ENCODE results near the gene TEP1. TPM values are rescaled to one million over a fixed set of nuclear protein-coding genes. Genes with fewer than 3 reads are reported as not detected.

The TEP1 gene
- total RNA-seq, 2 experiments from 2014 or later = 14.3 to 17.4 TPM

GRCh38 chr14:20424851-20425250, 11.6 kb upstream of the TEP1 start:
- Mint-ChIP-seq H3K9me3 (no peaks in the 10 kb centered on the region), H3K4me1 (ENCODE audit: low read depth) (peaks cover 30% of the 10 kb centered on the region), H3K4me3 (no peak overlapping the region), H3K36me3 (ENCODE audit: low read depth) (no peaks in the 10 kb centered on the region), H3K27ac (no peak overlapping the region), H3K27me3 (no peaks in the 10 kb centered on the region)
- no peak overlapping the region for H3K27ac ChIP-seq (ENCODE audit: low read depth in 1 of 2, low read length in 2 of 2)
- CTCF ChIA-PET = interaction anchor here (0.7 to 2.7 kb wide), 2 partner anchors 9 to 11 kb away, joined by 3 to 8 read pairs; partner anchors contain the start of gene TEP1
- DNase-seq = no peak
- H3K9me3 ChIP-seq (ENCODE audit: control insufficient read depth in 1 of 2, insufficient read depth in 1 of 2, low read length in 2 of 2) = no peaks in the 10 kb centered on the region
- intact Hi-C loops (cut with DNase I, micrococcal nuclease) = no loop called here
- no peak for TF ChIP-seq CTCF (IDR thresholded peaks at IDR 0.05)
- POLR2A ChIA-PET = no interaction called here
- no peak overlapping the region for H3K4me3 ChIP-seq (ENCODE audit: low read length)
- H3K27me3 ChIP-seq (ENCODE audit: control insufficient read depth in 1 of 2, insufficient read depth in 2 of 2, low read length in 2 of 2) = no peaks in the 10 kb centered on the region
- no peak for ATAC-seq (ENCODE audit: poor library complexity)
- H3K4me1 ChIP-seq (ENCODE audit: insufficient read depth, low read length) = peaks cover 24% of the 10 kb centered on the region
- no peaks in the 10 kb centered on the region for H3K36me3 ChIP-seq (ENCODE audit: insufficient read depth, low read length)

- ATAC-seq (ENCODE audit: poor library complexity) (no peak), DNase-seq (no peak)
- no peak overlapping the region for H3K27ac Mint-ChIP-seq
- H3K27ac ChIP-seq (ENCODE audit: low read depth in 1 of 2, low read length in 2 of 2) = no peak overlapping the region
- H3K4me1 Mint-ChIP-seq (ENCODE audit: low read depth) = peaks cover 13% of the 10 kb centered on the region
- peaks cover 7% of the 10 kb centered on the region for H3K4me1 ChIP-seq (ENCODE audit: insufficient read depth, low read length)
- H3K9me3 ChIP-seq (ENCODE audit: control insufficient read depth in 1 of 2, insufficient read depth in 1 of 2, low read length in 2 of 2) = no peaks in the 10 kb centered on the region
- H3K27me3 ChIP-seq (ENCODE audit: control insufficient read depth in 1 of 2, insufficient read depth in 2 of 2, low read length in 2 of 2) = no peaks in the 10 kb centered on the region
- no peaks in the 10 kb centered on the region for H3K9me3 Mint-ChIP-seq
- H3K4me3 ChIP-seq (ENCODE audit: low read length) = no peak overlapping the region
- H3K27me3 Mint-ChIP-seq = no peaks in the 10 kb centered on the region
- H3K4me3 Mint-ChIP-seq = no peak overlapping the region
- H3K36me3 ChIP-seq (ENCODE audit: insufficient read depth, low read length) = no peaks in the 10 kb centered on the region
- POLR2A ChIA-PET = no interaction called here
- CTCF ChIA-PET = interaction anchor here (2.7 kb wide), 1 partner anchor 9 kb away, joined by 8 read pairs; the partner anchor contains the start of gene TEP1
- intact Hi-C loops (cut with DNase I, micrococcal nuclease) = no loop called here
- no peaks in the 10 kb centered on the region for H3K36me3 Mint-ChIP-seq (ENCODE audit: low read depth)
- no peak for TF ChIP-seq CTCF (IDR thresholded peaks at IDR 0.05)
Observed at GRCh38 chr14:20422886-20423285, 9.6 kb upstream of the TEP1 start.

- Mint-ChIP-seq H3K36me3 (ENCODE audit: low read depth) (no peaks in the 10 kb centered on the region), H3K4me3 (no peak overlapping the region), H3K27me3 (no peaks in the 10 kb centered on the region), H3K4me1 (ENCODE audit: low read depth) (peaks cover 5% of the 10 kb centered on the region), H3K27ac (no peak overlapping the region), H3K9me3 (no peaks in the 10 kb centered on the region)
- intact Hi-C loops (cut with DNase I, micrococcal nuclease) = no loop called here
- DNase-seq = no peak
- Histone ChIP-seq H3K4me3 (ENCODE audit: low read length) (no peak overlapping the region), H3K27ac (ENCODE audit: low read depth in 1 of 2, low read length in 2 of 2) (no peak overlapping the region), H3K36me3 (ENCODE audit: insufficient read depth, low read length) (no peaks in the 10 kb centered on the region), H3K9me3 (ENCODE audit: control insufficient read depth in 1 of 2, insufficient read depth in 1 of 2, low read length in 2 of 2) (no peaks in the 10 kb centered on the region), H3K27me3 (ENCODE audit: control insufficient read depth in 1 of 2, insufficient read depth in 2 of 2, low read length in 2 of 2) (no peaks in the 10 kb centered on the region), H3K4me1 (ENCODE audit: insufficient read depth, low read length) (peaks cover under 1% of the 10 kb centered on the region)
- ChIA-PET CTCF (no interaction called here), POLR2A (interaction anchor here (1.3 kb wide), 1 partner anchor 34 kb away, joined by 5 read pairs; the partner anchor contains the start of genes APEX1 and OSGEP)
- ATAC-seq (ENCODE audit: poor library complexity) = no peak
- TF ChIP-seq CTCF (IDR thresholded peaks at IDR 0.05) = no peak
Observed at GRCh38 chr14:20421267-20421666, 8.0 kb upstream of the TEP1 start.

Measured in CD4-positive, alpha-beta T cell (primary cell).